ENCODE results near the gene TASOR2. TPM values are rescaled to one million over a fixed set of nuclear protein-coding genes. Genes with fewer than 3 reads are reported as not detected.

The TASOR2 gene
- polyA plus RNA-seq, 1 donor (not counting 4 experiments of a cell fraction or from before 2014, with no cell fraction given): 40.4 TPM

GRCh38 chr10:5684971-5685763, 529 bp downstream of the TASOR2 start:
- TF ChIP-seq CTCF (optimal IDR thresholded peaks at IDR 0.05 in 1 of 3, IDR thresholded peaks at IDR 0.05 in 1 of 3, conservative IDR thresholded peaks at IDR 0.05 in 1 of 3; ENCODE audit: extremely low read depth in 1 of 3, insufficient read depth in 2 of 3, low read length in 3 of 3): peak; percentile 60 to 76 (median 63)
- TF ChIP-seq EZH2 (IDR thresholded peaks at IDR 0.05; ENCODE audit: low read length): no peak
- H3K9ac ChIP-seq (ENCODE audit: control insufficient read depth, extremely low read depth, insufficient read depth, low read length): peak overlapping the region; percentile 88
- peak overlapping the region; percentile 83 for H3K27ac ChIP-seq (ENCODE audit: control insufficient read depth, insufficient read depth, low read length)
- H3K36me3 ChIP-seq (ENCODE audit: control insufficient read depth in 2 of 2, extremely low read depth in 1 of 2, insufficient read depth in 2 of 2, low read length in 2 of 2): no peaks in the 10 kb centered on the region
- no peaks in the 10 kb centered on the region for H3K9me3 ChIP-seq (ENCODE audit: control insufficient read depth, low read depth, low read length)
- H3K79me2 ChIP-seq (ENCODE audit: control insufficient read depth, insufficient read depth, low read length): peaks cover 55% of the 10 kb centered on the region
- dilution Hi-C loops (cut with MboI; ENCODE audit: extremely low pct_ligation_motif_present, low sequenced_read_pairs): no loop called here
- H3K4me1 ChIP-seq (ENCODE audit: control insufficient read depth, extremely low read depth, insufficient read depth, low read length): peaks cover 13% of the 10 kb centered on the region
- peak overlapping the region; percentile 95 for H3K4me2 ChIP-seq (ENCODE audit: control insufficient read depth, extremely low read depth, insufficient read depth, low read depth, low read length)
- H3K4me3 ChIP-seq (ENCODE audit: control insufficient read depth in 2 of 3, extremely low read depth in 1 of 3, insufficient read depth in 2 of 3, low read depth in 1 of 3, low read length in 3 of 3): peak overlapping the region; percentile 94 to 97 (median 94)
- H2AFZ ChIP-seq (ENCODE audit: control insufficient read depth, low read length): peak overlapping the region; percentile 84
- no peaks in the 10 kb centered on the region for H3K27me3 ChIP-seq (ENCODE audit: control insufficient read depth, extremely low read depth, insufficient read depth, low read length)
- H4K20me1 ChIP-seq (ENCODE audit: control insufficient read depth, extremely low read depth, insufficient read depth, low read length): no peaks in the 10 kb centered on the region
- peak; percentile 30 for DNase-seq (ENCODE audit: low read depth, low spot score)
- H3K9me1 ChIP-seq (ENCODE audit: control insufficient read depth, extremely low read depth, insufficient read depth, low read length): peaks cover 3% of the 10 kb centered on the region
- no peak for FAIRE-seq

GRCh38 chr10:5685764-5686240, 1.2 kb downstream of the TASOR2 start:
- Histone ChIP-seq H3K79me2 (ENCODE audit: control insufficient read depth, insufficient read depth, low read length) (peaks cover 61% of the 10 kb centered on the region), H4K20me1 (ENCODE audit: control insufficient read depth, extremely low read depth, insufficient read depth, low read length) (no peaks in the 10 kb centered on the region), H3K9me1 (ENCODE audit: control insufficient read depth, extremely low read depth, insufficient read depth, low read length) (peaks cover 3% of the 10 kb centered on the region), H3K27me3 (ENCODE audit: control insufficient read depth, extremely low read depth, insufficient read depth, low read length) (no peaks in the 10 kb centered on the region), H2AFZ (ENCODE audit: control insufficient read depth, low read length) (no peak overlapping the region), H3K36me3 (ENCODE audit: control insufficient read depth in 2 of 2, extremely low read depth in 1 of 2, insufficient read depth in 2 of 2, low read length in 2 of 2) (no peaks in the 10 kb centered on the region), H3K4me1 (ENCODE audit: control insufficient read depth, extremely low read depth, insufficient read depth, low read length) (peaks cover 13% of the 10 kb centered on the region), H3K4me3 (ENCODE audit: control insufficient read depth in 2 of 3, extremely low read depth in 1 of 3, insufficient read depth in 2 of 3, low read depth in 1 of 3, low read length in 3 of 3) (peak overlapping the region; percentile 94 to 97 (median 94)), H3K9ac (ENCODE audit: control insufficient read depth, extremely low read depth, insufficient read depth, low read length) (peak overlapping the region; percentile 88), H3K9me3 (ENCODE audit: control insufficient read depth, low read depth, low read length) (no peaks in the 10 kb centered on the region), H3K4me2 (ENCODE audit: control insufficient read depth, extremely low read depth, insufficient read depth, low read depth, low read length) (peak overlapping the region; percentile 95), H3K27ac (ENCODE audit: control insufficient read depth, insufficient read depth, low read length) (peak overlapping the region; percentile 83)
- no peak for TF ChIP-seq EZH2 (IDR thresholded peaks at IDR 0.05; ENCODE audit: low read length)
- TF ChIP-seq CTCF (optimal IDR thresholded peaks at IDR 0.05 in 1 of 3, IDR thresholded peaks at IDR 0.05 in 1 of 3, conservative IDR thresholded peaks at IDR 0.05 in 1 of 3; ENCODE audit: extremely low read depth in 1 of 3, insufficient read depth in 2 of 3, low read length in 3 of 3): peak in 1 of 3 experiments; percentile 10
- dilution Hi-C loops (cut with MboI; ENCODE audit: extremely low pct_ligation_motif_present, low sequenced_read_pairs): no loop called here
- no peak for FAIRE-seq
- no peak for DNase-seq (ENCODE audit: low read depth, low spot score)

Data from keratinocyte (primary cell).